Measurements from ENCODE around the gene NHS. TPM values are rescaled to one million over a fixed set of nuclear protein-coding genes. Genes with fewer than 3 reads are reported as not detected.

The NHS gene
- total RNA-seq, 6 experiments from 2014 or later, result 0.06 to 0.27 (median 0.12) TPM

DNA sequence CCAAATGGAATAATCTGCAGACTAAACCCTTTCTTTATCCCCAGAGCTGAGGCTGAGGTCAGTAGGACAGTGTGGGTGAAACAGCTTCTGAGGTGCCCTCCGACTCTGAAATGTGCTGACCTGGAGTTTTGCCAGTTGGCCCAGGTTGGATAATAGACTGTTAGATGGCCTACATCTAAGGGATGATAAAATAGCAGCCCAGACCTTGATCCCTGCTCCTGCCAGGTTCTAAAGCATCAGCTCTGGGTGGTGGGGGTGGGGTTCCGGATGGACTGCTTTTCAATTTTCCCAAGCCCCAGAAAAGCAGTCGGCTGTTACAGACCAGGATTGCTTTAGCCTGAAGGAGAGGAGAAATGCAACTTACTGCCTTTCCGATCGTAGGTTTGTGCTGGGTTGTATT is 110.4 kb downstream of the NHS start:
- 47% methylated on average over 2 of the region's 5 CpGs for WGBS (ENCODE audit: insufficient coverage, low coverage, low lambda C conversion rate, missing lambda C conversion rate)
- TF ChIP-seq, protein P1, sequence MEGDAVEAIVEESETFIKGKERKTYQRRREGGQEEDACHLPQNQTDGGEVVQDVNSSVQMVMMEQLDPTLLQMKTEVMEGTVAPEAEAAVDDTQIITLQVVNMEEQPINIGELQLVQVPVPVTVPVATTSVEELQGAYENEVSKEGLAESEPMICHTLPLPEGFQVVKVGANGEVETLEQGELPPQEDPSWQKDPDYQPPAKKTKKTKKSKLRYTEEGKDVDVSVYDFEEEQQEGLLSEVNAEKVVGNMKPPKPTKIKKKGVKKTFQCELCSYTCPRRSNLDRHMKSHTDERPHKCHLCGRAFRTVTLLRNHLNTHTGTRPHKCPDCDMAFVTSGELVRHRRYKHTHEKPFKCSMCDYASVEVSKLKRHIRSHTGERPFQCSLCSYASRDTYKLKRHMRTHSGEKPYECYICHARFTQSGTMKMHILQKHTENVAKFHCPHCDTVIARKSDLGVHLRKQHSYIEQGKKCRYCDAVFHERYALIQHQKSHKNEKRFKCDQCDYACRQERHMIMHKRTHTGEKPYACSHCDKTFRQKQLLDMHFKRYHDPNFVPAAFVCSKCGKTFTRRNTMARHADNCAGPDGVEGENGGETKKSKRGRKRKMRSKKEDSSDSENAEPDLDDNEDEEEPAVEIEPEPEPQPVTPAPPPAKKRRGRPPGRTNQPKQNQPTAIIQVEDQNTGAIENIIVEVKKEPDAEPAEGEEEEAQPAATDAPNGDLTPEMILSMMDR (IDR thresholded peaks at IDR 0.05), result no peak
- TF ChIP-seq POLR2A (IDR thresholded peaks at IDR 0.05), result no peak
- Histone ChIP-seq H3K27me3 (no peaks in the 10 kb centered on the region), H3K36me3 (no peaks in the 10 kb centered on the region), H3K4me3 (no peak overlapping the region), H3K4me1 (no peaks in the 10 kb centered on the region), H3K27ac (no peak overlapping the region), H3K9me3 (no peaks in the 10 kb centered on the region)
- intact Hi-C loops (cut with DNase I), result no loop called here
- no peak for ATAC-seq
- DNase-seq, result no peak

DNA sequence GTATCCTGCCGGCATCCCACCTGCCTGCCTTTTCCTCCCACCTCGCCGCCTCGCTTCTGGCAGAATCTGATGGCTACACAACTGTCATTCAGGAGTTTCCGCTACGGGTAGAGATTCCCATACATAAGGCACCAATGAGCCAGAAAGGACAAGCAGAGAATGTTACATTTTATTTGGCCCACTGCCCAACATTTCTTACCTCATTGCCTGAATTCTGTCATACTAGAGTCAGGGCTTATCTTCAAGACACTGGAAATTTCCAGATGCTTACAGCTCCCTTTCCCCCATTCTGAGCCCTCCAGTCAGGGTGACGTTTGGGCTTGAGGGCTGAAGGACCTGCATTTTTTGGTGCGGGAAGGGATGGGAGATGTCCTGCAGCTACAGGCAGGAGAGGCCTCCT is 113.0 kb downstream of the NHS start:
- Histone ChIP-seq H3K36me3 (no peaks in the 10 kb centered on the region), H3K27ac (no peak overlapping the region), H3K27me3 (no peaks in the 10 kb centered on the region), H3K4me1 (no peaks in the 10 kb centered on the region), H3K4me3 (no peak overlapping the region), H3K9me3 (no peaks in the 10 kb centered on the region)
- no peak for TF ChIP-seq POLR2A (IDR thresholded peaks at IDR 0.05)
- TF ChIP-seq, protein P1 (IDR thresholded peaks at IDR 0.05), result no peak
- intact Hi-C loops (cut with DNase I), result no loop called here
- ATAC-seq (no peak), DNase-seq (no peak)
- WGBS (ENCODE audit: insufficient coverage, low coverage, low lambda C conversion rate, missing lambda C conversion rate), result 71% methylated on average over 7 of the region's 8 CpGs

DNA sequence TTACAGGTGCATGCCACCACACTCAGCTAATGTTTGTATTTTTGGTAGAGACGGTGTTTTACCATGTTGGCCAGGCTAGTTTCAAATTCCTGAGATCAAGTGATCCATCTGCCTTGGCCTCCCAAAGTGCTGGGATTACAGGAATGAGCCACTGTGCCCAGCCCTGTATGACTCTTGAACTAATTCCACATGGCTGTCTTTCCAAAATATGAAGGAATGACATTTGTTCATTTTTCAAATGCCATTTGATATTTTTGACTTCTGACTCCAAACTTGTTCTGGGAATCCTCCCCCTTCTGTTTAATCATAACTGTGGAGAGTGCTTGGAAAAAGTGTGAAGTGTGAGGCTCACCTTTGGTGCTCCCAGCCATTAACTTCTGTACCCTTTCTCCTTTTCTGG is 119.2 kb downstream of the NHS start:
- H3K27ac ChIP-seq, result no peak overlapping the region
- H3K4me3 ChIP-seq, result no peak overlapping the region
- WGBS (ENCODE audit: insufficient coverage, low coverage, low lambda C conversion rate, missing lambda C conversion rate), result 80% methylated on average over 1 of the region's 1 CpG
- no peaks in the 10 kb centered on the region for H3K9me3 ChIP-seq
- H3K27me3 ChIP-seq, result no peaks in the 10 kb centered on the region
- DNase-seq (no peak), ATAC-seq (no peak)
- TF ChIP-seq POLR2A (IDR thresholded peaks at IDR 0.05), result no peak
- TF ChIP-seq, protein P1 (IDR thresholded peaks at IDR 0.05), result no peak
- H3K36me3 ChIP-seq, result no peaks in the 10 kb centered on the region
- intact Hi-C loops (cut with DNase I), result no loop called here
- no peaks in the 10 kb centered on the region for H3K4me1 ChIP-seq

DNA sequence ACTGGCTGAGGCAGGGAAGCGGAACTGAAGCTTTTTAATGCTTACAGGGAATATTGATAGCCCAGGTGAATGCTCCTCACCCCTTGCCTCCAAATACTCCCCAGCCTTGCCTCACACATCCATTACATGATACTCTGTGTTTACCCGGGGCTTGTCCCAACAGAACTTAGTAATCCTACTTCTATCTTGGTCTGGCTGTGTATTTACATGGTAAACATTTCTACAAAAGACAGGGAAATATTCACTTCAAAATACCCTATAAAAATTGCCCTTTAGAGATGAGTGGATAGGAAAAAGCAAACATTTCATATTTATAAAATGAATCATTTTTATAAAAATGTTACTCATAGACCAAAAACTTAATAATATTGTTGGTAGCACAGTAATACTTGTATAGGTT is 120.1 kb downstream of the NHS start:
- intact Hi-C loops (cut with DNase I), result no loop called here
- peak in 1 of 4 donors; percentile 54 for ATAC-seq

More for the DNA sequence above, 120.1 kb downstream of the NHS start:
- Histone ChIP-seq H3K27ac (no peak overlapping the region), H3K4me1 (no peaks in the 10 kb centered on the region), H3K27me3 (no peaks in the 10 kb centered on the region), H3K9me3 (no peaks in the 10 kb centered on the region), H3K36me3 (no peaks in the 10 kb centered on the region), H3K4me3 (no peak overlapping the region)
- TF ChIP-seq, protein P1 (IDR thresholded peaks at IDR 0.05), result no peak
- TF ChIP-seq POLR2A (IDR thresholded peaks at IDR 0.05), result no peak
- DNase-seq, result no peak
- 50% methylated on average over 2 of the region's 2 CpGs for WGBS (ENCODE audit: insufficient coverage, low coverage, low lambda C conversion rate, missing lambda C conversion rate)
